Endothelial cell of umbilical vein (primary cell): ENCODE data around the gene NAP1L4.

Experiments used
- CTCF ChIP-seq, 2 donors: IDR thresholded peaks; 1 replicate in 1 of 2; 2 replicates in 1 of 2; pipeline ENCODE4 v1.5.1; 2011; ENCODE audit warnings: low read length in 2 of 2, mild to moderate bottlenecking in 2 of 2, moderate library complexity in 2 of 2, control low read depth in 1 of 2, inconsistent platforms in 1 of 2, low read depth in 1 of 2; ENCODE audit not compliant: insufficient read depth in 1 of 2; ENCODE audit errors: extremely low read depth in 1 of 2
- EZH2 ChIP-seq: IDR thresholded peaks from 2 replicates; pipeline ENCODE4 v1.6.1; 2012; ENCODE audit warnings: borderline replicate concordance, low read depth, mild to moderate bottlenecking, moderate library complexity, low read length, inconsistent platforms; ENCODE audit not compliant: severe bottlenecking
- MYC ChIP-seq: IDR thresholded peaks from one replicate; pipeline ENCODE4 v1.6.1; 2011; ENCODE audit warnings: mild to moderate bottlenecking, low read depth, low read length
- POLR2A ChIP-seq: IDR thresholded peaks from 2 replicates; pipeline ENCODE4 v1.6.1; 2012; ENCODE audit warnings: low read depth, mild to moderate bottlenecking, control low read depth, low read length
- POLR2AphosphoS5 ChIP-seq: IDR thresholded peaks from 2 replicates; pipeline ENCODE4 v1.6.1; 2012; ENCODE audit warnings: low read depth, mild to moderate bottlenecking, control low read depth, low read length, moderate library complexity; ENCODE audit not compliant: insufficient read depth

- TF ChIP-seq CTCF (IDR thresholded peaks at IDR 0.05; ENCODE audit: extremely low read depth in 1 of 2, insufficient read depth in 1 of 2, low read depth in 1 of 2, low read length in 2 of 2) (no peak), POLR2AphosphoS5 (no peak), POLR2A (no peak), EZH2 (no peak), MYC (no peak)
Observed at GRCh38 chr11:3022300-3022967, 30.3 kb upstream of the NAP1L4 start.
